ENCODE results near the gene MRPL28.
"Not testable (repeated sequence)": the region's sequence is repeated elsewhere in the genome, so short reads cannot be mapped to it uniquely, and the experiment has no call there.

Gene MRPL28

DNA sequence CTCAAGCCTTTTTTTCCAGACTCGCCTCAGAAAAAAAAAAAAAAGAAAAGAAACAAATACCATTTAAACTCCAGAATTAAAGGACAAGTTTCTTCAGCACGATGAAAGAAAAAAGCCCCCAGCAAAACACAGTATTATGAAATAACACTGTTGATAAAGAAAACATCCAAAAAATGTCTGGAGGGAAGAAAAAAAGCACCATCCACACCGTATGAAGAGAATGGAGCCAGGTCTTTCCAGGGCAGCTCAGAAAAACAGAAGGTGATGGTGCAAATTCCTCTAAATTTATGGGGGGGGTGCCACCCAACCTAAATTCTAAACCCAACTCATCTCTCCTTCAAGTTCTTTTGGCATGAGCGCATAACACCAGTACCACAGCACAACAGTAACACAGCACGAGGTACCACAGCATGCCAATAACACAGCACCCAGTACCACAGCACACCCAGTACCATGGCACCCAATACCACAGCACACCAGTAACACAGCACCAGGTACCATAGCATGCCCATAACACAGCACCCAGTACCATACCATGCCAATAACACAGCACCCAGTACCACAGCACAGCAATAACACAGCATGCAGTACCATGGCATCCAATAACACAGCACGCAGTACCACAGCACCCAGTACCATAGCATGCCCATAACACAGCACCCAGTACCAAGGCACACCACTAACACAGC lies 36.8 kb downstream of the MRPL28 start:
- Histone ChIP-seq H3K27ac (0 out of 2 replicates have a peak overlapping the region, but pooled peaks have one; percentile 25), H3K4me3 (no peak overlapping the region), H3K9ac (ENCODE audit: insufficient read length) (no peak overlapping the region), H3K36me3 (ENCODE audit: insufficient read depth, low read length) (no peaks in the 10 kb centered on the region), H3K9me3 (ENCODE audit: low read depth, low read length) (no peaks in the 10 kb centered on the region)
- TF ChIP-seq FOXP2 (optimal IDR thresholded peaks at IDR 0.05; ENCODE audit: control extremely low read depth, extremely low read length, insufficient read depth) (no peak), POLR2AphosphoS5 (IDR thresholded peaks at IDR 0.05; ENCODE audit: borderline replicate concordance, low read depth, low read length) (no peak), EZH2 (IDR thresholded peaks at IDR 0.05) (no peak)
- DNase-seq (ENCODE audit: low read depth, low spot score) = no peak

DNA sequence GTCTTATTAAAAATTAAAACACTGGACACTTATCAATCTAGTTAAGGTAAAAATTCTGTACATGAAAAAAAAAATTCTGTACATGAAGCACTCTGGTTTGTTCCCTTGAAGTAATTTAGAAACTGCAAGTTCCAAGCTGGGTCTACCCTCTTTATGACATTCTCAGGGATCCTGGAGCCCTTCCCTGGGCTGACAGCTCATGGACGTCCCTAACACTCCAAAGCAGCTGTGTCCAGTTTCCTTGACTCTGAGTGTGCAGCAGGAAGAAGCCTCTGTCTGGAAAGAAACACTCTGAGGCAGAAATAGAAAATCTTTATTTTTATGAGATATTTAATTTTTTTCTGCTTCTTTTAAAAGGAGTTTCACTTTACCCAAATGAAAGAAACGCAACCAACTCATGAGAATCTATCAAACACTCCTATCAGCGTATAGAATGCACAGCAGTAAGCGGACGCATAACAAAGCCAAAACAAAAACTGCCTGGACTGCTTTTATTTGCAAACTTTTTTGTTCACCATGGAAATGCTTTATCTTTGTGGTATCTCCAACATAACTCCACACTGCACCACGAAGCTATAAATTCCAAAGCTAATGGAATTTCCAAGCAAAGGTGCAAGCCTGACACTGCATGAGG lies 39.0 kb downstream of the MRPL28 start:
- not testable (repeated sequence) for H3K36me3 ChIP-seq (ENCODE audit: insufficient read depth, low read length); H3K27ac ChIP-seq; DNase-seq (ENCODE audit: low read depth, low spot score); H3K4me3 ChIP-seq; H3K9ac ChIP-seq (ENCODE audit: insufficient read length); H3K9me3 ChIP-seq (ENCODE audit: low read depth, low read length)

DNA sequence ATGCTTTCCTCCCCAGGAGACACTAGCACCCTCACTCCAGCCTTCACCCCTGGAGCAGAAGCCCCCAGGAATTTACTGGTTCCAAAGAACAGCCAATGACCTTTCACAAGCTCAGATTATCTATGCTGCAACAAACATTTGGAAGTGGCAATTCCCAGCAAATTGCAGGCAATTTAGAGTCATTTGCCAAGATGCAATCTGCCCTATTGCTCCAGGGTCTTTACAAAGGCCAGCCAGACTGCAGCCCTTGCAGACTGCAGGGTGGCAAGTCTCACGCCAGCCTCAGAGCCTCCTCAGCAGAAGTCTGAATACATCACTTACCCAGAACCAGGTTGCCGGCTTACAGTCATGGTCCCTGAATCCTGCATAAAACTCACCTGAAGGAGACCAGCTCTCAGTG lies 39.6 kb downstream of the MRPL28 start:
- no peak overlapping the region for H3K9ac ChIP-seq (ENCODE audit: insufficient read length)
- H3K27ac ChIP-seq = no peak overlapping the region
- no peaks in the 10 kb centered on the region for H3K36me3 ChIP-seq (ENCODE audit: insufficient read depth, low read length)
- TF ChIP-seq FOXP2 (optimal IDR thresholded peaks at IDR 0.05; ENCODE audit: control extremely low read depth, extremely low read length, insufficient read depth) (no peak), EZH2 (IDR thresholded peaks at IDR 0.05) (no peak), POLR2AphosphoS5 (IDR thresholded peaks at IDR 0.05; ENCODE audit: borderline replicate concordance, low read depth, low read length) (no peak)
- DNase-seq (ENCODE audit: low read depth, low spot score) = no peak
- H3K9me3 ChIP-seq (ENCODE audit: low read depth, low read length) = no peaks in the 10 kb centered on the region
- H3K4me3 ChIP-seq = no peak overlapping the region

DNA sequence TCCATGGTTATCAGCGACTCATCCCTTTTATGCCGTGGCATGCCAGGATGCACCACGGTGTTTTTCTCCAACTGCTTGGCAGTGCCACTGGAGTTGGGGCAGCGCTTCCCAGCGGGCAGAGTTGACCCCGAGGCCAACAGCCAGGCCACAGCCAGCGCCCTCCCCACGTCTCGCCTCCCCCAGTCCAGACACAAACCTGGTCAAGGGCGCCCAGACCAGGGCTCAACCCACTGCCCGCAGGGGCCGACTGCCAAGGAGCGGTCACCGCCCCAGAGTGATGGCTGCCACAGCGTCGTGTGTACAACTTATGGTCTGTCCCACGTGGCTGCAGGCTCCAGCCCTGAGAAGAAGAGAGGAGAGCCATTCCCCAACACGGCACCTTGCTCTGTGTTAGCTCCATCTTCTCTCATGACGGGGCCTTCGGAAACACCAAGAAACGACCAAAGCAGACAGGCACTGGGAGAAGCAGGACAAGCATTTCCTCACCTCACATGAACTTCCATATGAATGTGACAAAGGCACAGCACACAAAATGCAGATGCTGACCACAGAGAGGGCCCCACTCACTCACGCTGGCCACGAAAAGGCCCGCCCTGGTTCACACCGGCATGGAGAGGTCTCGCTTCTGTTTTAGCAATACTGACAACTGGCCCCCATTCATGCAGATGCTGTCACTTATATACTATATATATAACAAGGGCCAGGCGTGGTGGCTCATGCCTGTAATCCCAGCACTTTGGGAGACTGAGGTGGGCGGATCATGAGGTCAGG lies 44.8 kb downstream of the MRPL28 start:
- Histone ChIP-seq H3K4me3 (peak overlapping the region; percentile 68), H3K36me3 (ENCODE audit: insufficient read depth, low read length) (no peaks in the 10 kb centered on the region), H3K9ac (ENCODE audit: insufficient read length) (no peak overlapping the region), H3K9me3 (ENCODE audit: low read depth, low read length) (no peaks in the 10 kb centered on the region), H3K27ac (no peak overlapping the region)
- no peak for DNase-seq (ENCODE audit: low read depth, low spot score)
- no peak for TF ChIP-seq EZH2 (IDR thresholded peaks at IDR 0.05)
- no peak for TF ChIP-seq POLR2AphosphoS5 (IDR thresholded peaks at IDR 0.05; ENCODE audit: borderline replicate concordance, low read depth, low read length)

DNA sequence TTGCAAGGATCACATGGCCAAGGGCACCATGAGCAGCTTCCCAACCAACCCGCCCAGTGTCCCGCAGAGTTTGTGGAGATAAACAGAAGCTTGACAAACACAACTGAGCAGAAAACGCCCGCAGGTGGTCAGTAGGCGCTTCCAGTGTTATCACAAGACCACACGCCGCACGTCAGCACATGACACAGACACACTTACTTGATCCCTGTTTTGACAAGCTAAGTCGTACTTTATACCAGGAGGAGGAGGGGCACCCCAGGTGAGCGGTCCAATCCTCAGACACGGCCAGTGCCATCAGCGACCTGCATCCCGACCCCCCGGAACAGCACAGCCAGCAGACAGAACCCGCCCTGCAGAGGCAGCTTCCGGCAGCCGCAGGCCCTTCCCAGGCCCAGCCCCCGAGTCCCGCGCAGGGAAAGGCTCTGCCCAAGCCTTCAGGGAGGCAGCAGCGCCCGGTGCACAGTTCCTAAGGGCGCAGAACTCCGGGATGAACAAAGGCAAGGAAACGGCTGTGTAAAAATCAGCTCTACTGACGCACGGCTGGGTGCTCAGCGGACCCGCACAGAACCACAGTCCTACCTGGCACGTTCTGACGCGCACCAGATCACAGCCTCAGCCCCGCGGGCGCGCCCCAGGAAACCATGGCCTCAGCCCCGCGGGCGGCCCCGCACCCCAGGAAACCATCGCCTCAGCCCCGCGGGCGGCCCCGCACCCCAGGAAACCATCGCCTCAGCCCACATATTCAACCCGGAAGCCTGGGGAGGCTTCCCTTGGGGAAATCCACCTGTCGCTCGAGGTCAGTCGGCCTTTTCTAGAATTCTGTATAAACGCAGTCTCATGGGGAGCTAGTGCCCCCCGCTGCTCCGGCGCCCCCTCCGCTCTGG lies 45.6 kb downstream of the MRPL28 start:
- no peak overlapping the region for H3K27ac ChIP-seq
- no peak overlapping the region for H3K9ac ChIP-seq (ENCODE audit: insufficient read length)
- TF ChIP-seq EZH2 (IDR thresholded peaks at IDR 0.05) = no peak
- no peak for TF ChIP-seq FOXP2 (optimal IDR thresholded peaks at IDR 0.05; ENCODE audit: control extremely low read depth, extremely low read length, insufficient read depth)
- no peak for TF ChIP-seq POLR2AphosphoS5 (IDR thresholded peaks at IDR 0.05; ENCODE audit: borderline replicate concordance, low read depth, low read length)
- DNase-seq (ENCODE audit: low read depth, low spot score) = no peak
- H3K36me3 ChIP-seq (ENCODE audit: insufficient read depth, low read length) = no peaks in the 10 kb centered on the region
- peak overlapping the region; percentile 68 for H3K4me3 ChIP-seq
- H3K9me3 ChIP-seq (ENCODE audit: low read depth, low read length) = no peaks in the 10 kb centered on the region

DNA sequence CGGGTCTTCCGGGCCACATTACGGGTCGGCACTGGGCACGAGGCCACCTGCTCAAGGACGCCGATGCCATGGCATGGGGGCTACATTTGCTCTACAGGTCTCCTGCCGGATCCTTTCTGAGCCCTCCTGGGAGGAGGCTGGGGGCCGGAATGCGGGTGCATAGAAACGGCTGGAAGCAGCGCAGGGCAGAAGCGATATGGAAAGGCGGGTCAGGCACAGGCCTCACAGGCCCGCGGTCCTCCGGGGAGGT lies 46.2 kb downstream of the MRPL28 start:
- no peak for DNase-seq (ENCODE audit: low read depth, low spot score)
- no peak overlapping the region for H3K27ac ChIP-seq
- H3K36me3 ChIP-seq (ENCODE audit: insufficient read depth, low read length) = no peaks in the 10 kb centered on the region
- H3K4me3 ChIP-seq = no peak overlapping the region
- H3K9me3 ChIP-seq (ENCODE audit: low read depth, low read length) = no peaks in the 10 kb centered on the region
- no peak overlapping the region for H3K9ac ChIP-seq (ENCODE audit: insufficient read length)
- TF ChIP-seq FOXP2 (optimal IDR thresholded peaks at IDR 0.05; ENCODE audit: control extremely low read depth, extremely low read length, insufficient read depth) (no peak), EZH2 (IDR thresholded peaks at IDR 0.05) (no peak), POLR2AphosphoS5 (IDR thresholded peaks at IDR 0.05; ENCODE audit: borderline replicate concordance, low read depth, low read length) (no peak)

DNA sequence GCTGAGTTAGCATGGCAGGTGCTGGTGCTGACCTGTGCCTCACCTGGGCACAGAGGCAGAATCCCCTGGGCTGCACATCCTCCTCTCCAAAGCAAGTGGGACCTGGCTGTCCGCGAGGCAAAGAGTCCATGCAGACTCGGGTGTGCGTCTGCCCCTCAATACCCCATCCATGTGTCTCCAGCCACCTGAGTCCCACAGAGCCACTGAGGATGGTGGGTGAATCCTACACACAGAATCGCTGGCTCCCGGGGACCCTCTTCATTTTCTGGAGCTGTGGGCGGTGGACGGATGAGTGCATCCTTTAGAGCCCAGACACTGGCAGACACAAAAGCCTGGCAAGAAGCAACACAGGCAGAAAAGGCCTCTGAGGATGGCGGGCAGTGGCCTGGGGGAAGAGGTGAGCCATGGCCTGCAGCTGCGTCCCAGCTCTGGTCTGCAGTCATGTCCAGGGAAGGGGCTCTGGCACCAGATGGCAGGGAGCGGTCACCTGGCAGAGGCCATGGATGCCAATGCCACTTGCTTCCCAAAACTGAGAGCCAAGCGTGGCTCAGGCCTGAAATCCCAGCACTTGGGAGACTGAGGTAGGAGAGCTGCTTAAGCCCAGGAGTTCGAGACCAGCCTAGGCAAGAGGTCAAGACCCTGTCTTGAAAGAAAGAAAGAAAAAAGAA lies 47.7 kb downstream of the MRPL28 start:
- Histone ChIP-seq H3K9me3 (ENCODE audit: low read depth, low read length) (no peaks in the 10 kb centered on the region), H3K36me3 (ENCODE audit: insufficient read depth, low read length) (no peaks in the 10 kb centered on the region), H3K27ac (no peak overlapping the region), H3K4me3 (no peak overlapping the region), H3K9ac (ENCODE audit: insufficient read length) (no peak overlapping the region)
- TF ChIP-seq EZH2 (IDR thresholded peaks at IDR 0.05) (no peak), FOXP2 (optimal IDR thresholded peaks at IDR 0.05; ENCODE audit: control extremely low read depth, extremely low read length, insufficient read depth) (no peak), POLR2AphosphoS5 (IDR thresholded peaks at IDR 0.05; ENCODE audit: borderline replicate concordance, low read depth, low read length) (no peak)
- DNase-seq (ENCODE audit: low read depth, low spot score) = no peak

DNA sequence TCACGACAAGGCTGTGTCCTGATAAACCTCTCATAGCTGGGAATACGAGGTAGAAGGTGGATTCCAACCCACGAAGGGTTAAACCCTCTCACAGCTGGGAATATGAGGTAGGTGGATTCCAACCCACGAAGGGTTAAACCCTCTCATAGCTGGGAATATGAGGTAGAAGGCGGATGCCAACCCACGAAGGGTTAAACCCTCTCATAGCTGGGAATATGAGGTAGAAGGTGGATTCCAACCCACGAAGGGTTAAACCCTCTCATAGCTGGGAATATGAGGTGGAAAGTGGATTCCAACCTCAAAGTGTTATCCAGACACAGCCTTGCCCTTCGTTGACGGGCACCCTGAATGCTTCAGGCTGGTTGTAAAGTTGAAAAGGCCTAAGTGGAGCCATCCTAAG lies 48.8 kb downstream of the MRPL28 start:
- Histone ChIP-seq H3K4me3 (no peak overlapping the region), H3K36me3 (ENCODE audit: insufficient read depth, low read length) (no peaks in the 10 kb centered on the region), H3K9ac (ENCODE audit: insufficient read length) (no peak overlapping the region), H3K9me3 (ENCODE audit: low read depth, low read length) (no peaks in the 10 kb centered on the region), H3K27ac (no peak overlapping the region)
- DNase-seq (ENCODE audit: low read depth, low spot score) = no peak
- TF ChIP-seq POLR2AphosphoS5 (IDR thresholded peaks at IDR 0.05; ENCODE audit: borderline replicate concordance, low read depth, low read length) = no peak
- TF ChIP-seq EZH2 (IDR thresholded peaks at IDR 0.05) = no peak
- TF ChIP-seq FOXP2 (optimal IDR thresholded peaks at IDR 0.05; ENCODE audit: control extremely low read depth, extremely low read length, insufficient read depth) = no peak
